Uterus (tissue), 4 donors: ENCODE data around the gene CORO1A. TPM values are rescaled to one million over a fixed set of nuclear protein-coding genes. Genes with fewer than 3 reads are reported as not detected.

Source experiments
- DNase-seq, 2 donors: peaks; one replicate each; pipeline ENCODE4 v3.0.0-alpha.2; 2019 to 2020
- H3K27ac ChIP-seq, 2 donors: fragments of 200-600 bp; sonication (generic); 1 replicate in 1 of 2; 2 replicates in 1 of 2; pipeline ENCODE4 v1.5.1; 2016 to 2018
- H3K27me3 ChIP-seq, 2 donors: fragments of 200-600 bp; sonication (generic); one replicate each; pipeline ENCODE4 v1.5.1; 2018 to 2019; ENCODE audit warnings: control low read depth in 1 of 2
- H3K36me3 ChIP-seq, 2 donors: fragments of 200-600 bp; sonication (generic); one replicate each; pipeline ENCODE4 v1.5.1; 2019; ENCODE audit warnings: control low read depth in 1 of 2
- H3K4me1 ChIP-seq, 2 donors: fragments of 200-600 bp; sonication (generic); one replicate each; pipeline ENCODE4 v1.5.1; 2018 to 2019; ENCODE audit warnings: control low read depth in 1 of 2
- H3K4me3 ChIP-seq, 2 donors: fragments of 200-600 bp; sonication (generic); 1 replicate in 1 of 2; 2 replicates in 1 of 2; pipeline ENCODE4 v1.5.1; 2018 to 2019; ENCODE audit warnings: mild to moderate bottlenecking in 1 of 2
- H3K9me3 ChIP-seq, 2 donors: fragments of 200-600 bp; sonication (generic); one replicate each; pipeline ENCODE4 v1.5.1; 2019; ENCODE audit warnings: control low read depth in 1 of 2
- CTCF ChIP-seq, 4 experiments: fragments of 200-600 bp in 2 of 4; fragments of 450-650 bp in 2 of 4; sonication (generic) in 2 of 4; IDR thresholded peaks; one replicate each; pipeline ENCODE4 v1.5.1; 2016 to 2019; ENCODE audit warnings: antibody characterized with exemption in 4 of 4, mild to moderate bottlenecking in 2 of 4, moderate library complexity in 1 of 4
- POLR2A ChIP-seq, 2 donors: fragments of 450-650 bp; IDR thresholded peaks; one replicate each; pipeline ENCODE4 v1.6.1; 2016; ENCODE audit warnings: antibody characterized with exemption in 2 of 2, mild to moderate bottlenecking in 1 of 2, moderate library complexity in 1 of 2
- intact Hi-C: fragments of 100-400 bp; cut with DNase I; formaldehyde crosslinking; loops from one replicate; pipeline ENCODE4 v1.15.1; 2023; ENCODE audit warnings: low total_unique reads
- total RNA-seq, 4 donors: library from RNA; depleted of rRNA in 3 of 4; stranded (reverse); fragments of >200 nt in 3 of 4; gene quantifications; one replicate each; pipeline versions ENCODE4 v1.1.0 to v1.2.4, GENCODE V29; 2014 to 2023
- donor health status: DM: yes; HTN: yes; CAD: no.

CORO1A gene
- total RNA-seq, 4 donors from 2014 or later = 12.7 to 30.5 (median 18.2) TPM

GRCh38 chr16:30184891-30185682 is 1.7 kb downstream of the CORO1A start:
- intact Hi-C loops = no loop called here

GRCh38 chr16:30185683-30186421 is 2.5 kb downstream of the CORO1A start:
- Histone ChIP-seq H3K4me3 (no peak overlapping the region), H3K27ac (no peak overlapping the region), H3K27me3 (no peaks in the 10 kb centered on the region), H3K9me3 (no peaks in the 10 kb centered on the region), H3K4me1 (peaks cover 0 to 8% of the 10 kb centered on the region in 2 donors), H3K36me3 (no peaks in the 10 kb centered on the region)
- no peak for TF ChIP-seq CTCF (IDR thresholded peaks at IDR 0.05)
- TF ChIP-seq POLR2A (IDR thresholded peaks at IDR 0.05) = no peak
- intact Hi-C loops = no loop called here
- DNase-seq = peak; percentile 23 to 30

More at GRCh38 chr16:30184891-30185682, 1.7 kb downstream of the CORO1A start:
- DNase-seq = peak in 1 of 2 donors; percentile 18
- no peak for TF ChIP-seq CTCF (IDR thresholded peaks at IDR 0.05)
- TF ChIP-seq POLR2A (IDR thresholded peaks at IDR 0.05) = no peak
- H3K4me1 ChIP-seq = peaks cover 0 to 8% of the 10 kb centered on the region in 2 donors
- H3K9me3 ChIP-seq = no peaks in the 10 kb centered on the region
- no peaks in the 10 kb centered on the region for H3K36me3 ChIP-seq
- no peak overlapping the region for H3K27ac ChIP-seq
- no peaks in the 10 kb centered on the region for H3K27me3 ChIP-seq
- H3K4me3 ChIP-seq = no peak overlapping the region

GRCh38 chr16:30186444-30186781 is 3.0 kb downstream of the CORO1A start:
- Histone ChIP-seq H3K27ac (no peak overlapping the region), H3K4me3 (no peak overlapping the region), H3K27me3 (no peaks in the 10 kb centered on the region), H3K4me1 (peaks cover 0 to 8% of the 10 kb centered on the region in 2 donors), H3K9me3 (no peaks in the 10 kb centered on the region), H3K36me3 (no peaks in the 10 kb centered on the region)
- TF ChIP-seq POLR2A (IDR thresholded peaks at IDR 0.05) = no peak
- no peak for TF ChIP-seq CTCF (IDR thresholded peaks at IDR 0.05)
- intact Hi-C loops = no loop called here
- DNase-seq = no peak

- peak; percentile 41 to 47 for DNase-seq
- peaks cover 0 to 8% of the 10 kb centered on the region in 2 donors for H3K4me1 ChIP-seq
- H3K36me3 ChIP-seq = no peaks in the 10 kb centered on the region
- no peaks in the 10 kb centered on the region for H3K9me3 ChIP-seq
- no peak overlapping the region for H3K27ac ChIP-seq
- intact Hi-C loops = no loop called here
- TF ChIP-seq POLR2A (IDR thresholded peaks at IDR 0.05) = no peak
- peak; percentile 20 to 49 (median 40) for TF ChIP-seq CTCF (IDR thresholded peaks at IDR 0.05)
- H3K4me3 ChIP-seq = no peak overlapping the region
- H3K27me3 ChIP-seq = no peaks in the 10 kb centered on the region
Measured at GRCh38 chr16:30186782-30187555, 3.6 kb downstream of the CORO1A start.
